IPS DF 4.7 (cell line): ENCODE measurements around the gene CCN2.
"Not testable (repeated sequence)": the region's sequence is repeated elsewhere in the genome, so short reads cannot be mapped to it uniquely, and the experiment has no call there.

Experiments
- DNase-seq: peaks from one replicate; pipeline ENCODE4 v3.0.0-alpha.2; 2013; ENCODE audit warnings: low spot score; ENCODE audit errors: extremely low read depth

Gene CCN2

GRCh38 chr6:131910956-131911355 is 40.2 kb downstream of the CCN2 start:
- no peak for DNase-seq

GRCh38 chr6:131910219-131910589 is 41.0 kb downstream of the CCN2 start:
- no peak for DNase-seq

GRCh38 chr6:131909408-131910218 is 41.6 kb downstream of the CCN2 start:
- no peak for DNase-seq

- DNase-seq, result not testable (repeated sequence)
Measured at GRCh38 chr6:131908787-131909186, 42.4 kb downstream of the CCN2 start.

- not testable (repeated sequence) for DNase-seq
Measured at GRCh38 chr6:131903734-131904133, 47.4 kb downstream of the CCN2 start.

GRCh38 chr6:131901326-131901873 is 49.8 kb downstream of the CCN2 start:
- not testable (repeated sequence) for DNase-seq

GRCh38 chr6:131900231-131900630 is 50.9 kb downstream of the CCN2 start:
- DNase-seq, result no peak

GRCh38 chr6:131898718-131899117 is 52.5 kb downstream of the CCN2 start:
- no peak for DNase-seq
